MM.1S (cell line): ENCODE data around the gene NFATC4.

Experiments used
- DNase-seq: peaks from one replicate; pipeline ENCODE4 v3.0.0-alpha.2; 2015
- H2AFZ ChIP-seq: fragments of 300-600 bp; sonication (generic); 2 replicates; pipeline ENCODE4 v1.6.0; 2016; ENCODE audit warnings: antibody characterized with exemption, low read length
- H3F3A ChIP-seq: fragments of 300-600 bp; sonication (generic); 2 replicates; pipeline ENCODE4 v1.6.1; 2016; ENCODE audit warnings: mild to moderate bottlenecking, antibody characterized with exemption, low read length, moderate library complexity, mixed read lengths; ENCODE audit not compliant: insufficient read depth
- H3K27ac ChIP-seq: fragments of 300-600 bp; sonication (generic); 2 replicates; pipeline ENCODE4 v1.5.1; 2016; ENCODE audit warnings: mild to moderate bottlenecking, low read length
- H3K27me3 ChIP-seq: fragments of 300-600 bp; sonication (generic); replicated peaks from 2 replicates; pipeline ENCODE4 v1.6.0; 2016; ENCODE audit warnings: low read length; ENCODE audit not compliant: insufficient read depth
- H3K36me3 ChIP-seq: fragments of 300-600 bp; sonication (generic); replicated peaks from 2 replicates; pipeline ENCODE4 v1.6.1; 2016; ENCODE audit warnings: mild to moderate bottlenecking, low read length, mixed read lengths; ENCODE audit not compliant: insufficient read depth
- H3K4me1 ChIP-seq: fragments of 300-600 bp; sonication (generic); 2 replicates; pipeline ENCODE4 v1.6.1; 2016; ENCODE audit warnings: low read length, mixed read lengths
- H3K4me2 ChIP-seq: fragments of 300-600 bp; sonication (generic); 2 replicates; pipeline ENCODE4 v1.6.0; 2016; ENCODE audit warnings: low read depth, low read length
- H3K4me3 ChIP-seq: fragments of 300-600 bp; sonication (generic); 2 replicates; pipeline ENCODE4 v1.5.1; 2016; ENCODE audit warnings: low read length, mixed read lengths
- H3K79me2 ChIP-seq: fragments of 300-600 bp; sonication (generic); 2 replicates; pipeline ENCODE4 v1.6.1; 2016; ENCODE audit warnings: mixed run types, low read length, mixed read lengths
- H3K9ac ChIP-seq: fragments of 300-600 bp; sonication (generic); 2 replicates; pipeline ENCODE4 v1.6.1; 2016; ENCODE audit warnings: low read length, mixed read lengths
- H3K9me2 ChIP-seq: fragments of 300-600 bp; sonication (generic); replicated peaks from 2 replicates; pipeline ENCODE4 v1.6.1; 2016; ENCODE audit warnings: mild to moderate bottlenecking, low read length, mixed read lengths; ENCODE audit not compliant: insufficient read depth
- H3K9me3 ChIP-seq: fragments of 300-600 bp; sonication (generic); replicated peaks from 2 replicates; pipeline ENCODE4 v1.6.1; 2016; ENCODE audit warnings: mild to moderate bottlenecking, low read length, mixed read lengths; ENCODE audit not compliant: insufficient read depth
- H4K20me1 ChIP-seq: fragments of 300-600 bp; sonication (generic); 2 replicates; pipeline ENCODE4 v1.6.1; 2016; ENCODE audit warnings: mild to moderate bottlenecking, low read length, moderate library complexity, mixed read lengths; ENCODE audit not compliant: insufficient read depth
- EZH2 ChIP-seq: fragments of 300-600 bp; sonication (generic); optimal IDR thresholded peaks from 2 replicates; pipeline ENCODE3; 2017; ENCODE audit warnings: low read depth, mild to moderate bottlenecking, antibody characterized with exemption, low read length, mixed read lengths
- EZH2phosphoT487 ChIP-seq: fragments of 300-600 bp; sonication (generic); IDR thresholded peaks from 2 replicates; pipeline ENCODE4 v1.6.1; 2018; ENCODE audit warnings: antibody characterized with exemption, low read length
- TF ChIP-seq, protein P1 (sequence below): fragments of 300-600 bp; sonication (generic); IDR thresholded peaks from 2 replicates; pipeline ENCODE4 v1.5.1; 2016; ENCODE audit warnings: antibody characterized with exemption, low read length, mixed read lengths

Gene NFATC4

DNA sequence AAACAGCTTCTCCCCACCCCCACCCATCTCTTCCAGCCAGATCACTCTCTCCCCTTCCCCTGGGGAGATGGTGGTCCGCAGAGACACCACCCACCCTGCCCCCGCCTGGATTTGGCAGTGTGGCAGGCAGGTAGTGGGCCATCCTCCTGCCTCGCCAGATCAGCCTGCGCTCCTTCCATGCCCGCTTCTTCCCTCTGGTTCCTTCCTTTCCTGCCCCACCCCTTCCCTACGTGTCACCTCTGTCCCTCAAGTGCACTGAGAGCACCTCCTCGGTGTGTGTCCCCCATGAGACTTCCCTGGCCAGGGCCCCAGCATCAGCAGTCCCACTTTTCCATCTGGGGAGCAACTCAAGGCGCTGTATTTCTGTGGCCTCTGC, 31.5 kb downstream of the NFATC4 start:
- no peaks in the 10 kb centered on the region for H3K27me3 ChIP-seq
- no peaks in the 10 kb centered on the region for H4K20me1 ChIP-seq
- H2AFZ ChIP-seq: no peak overlapping the region
- no peaks in the 10 kb centered on the region for H3K9me3 ChIP-seq
- DNase-seq: no peak
- no peaks in the 10 kb centered on the region for H3K4me1 ChIP-seq
- no peak overlapping the region for H3K27ac ChIP-seq
- H3F3A ChIP-seq: no peaks in the 10 kb centered on the region
- no peak overlapping the region for H3K4me2 ChIP-seq
- TF ChIP-seq EZH2 (no peak), EZH2phosphoT487 (no peak)
- TF ChIP-seq, protein P1, sequence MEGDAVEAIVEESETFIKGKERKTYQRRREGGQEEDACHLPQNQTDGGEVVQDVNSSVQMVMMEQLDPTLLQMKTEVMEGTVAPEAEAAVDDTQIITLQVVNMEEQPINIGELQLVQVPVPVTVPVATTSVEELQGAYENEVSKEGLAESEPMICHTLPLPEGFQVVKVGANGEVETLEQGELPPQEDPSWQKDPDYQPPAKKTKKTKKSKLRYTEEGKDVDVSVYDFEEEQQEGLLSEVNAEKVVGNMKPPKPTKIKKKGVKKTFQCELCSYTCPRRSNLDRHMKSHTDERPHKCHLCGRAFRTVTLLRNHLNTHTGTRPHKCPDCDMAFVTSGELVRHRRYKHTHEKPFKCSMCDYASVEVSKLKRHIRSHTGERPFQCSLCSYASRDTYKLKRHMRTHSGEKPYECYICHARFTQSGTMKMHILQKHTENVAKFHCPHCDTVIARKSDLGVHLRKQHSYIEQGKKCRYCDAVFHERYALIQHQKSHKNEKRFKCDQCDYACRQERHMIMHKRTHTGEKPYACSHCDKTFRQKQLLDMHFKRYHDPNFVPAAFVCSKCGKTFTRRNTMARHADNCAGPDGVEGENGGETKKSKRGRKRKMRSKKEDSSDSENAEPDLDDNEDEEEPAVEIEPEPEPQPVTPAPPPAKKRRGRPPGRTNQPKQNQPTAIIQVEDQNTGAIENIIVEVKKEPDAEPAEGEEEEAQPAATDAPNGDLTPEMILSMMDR: no peak
- H3K4me3 ChIP-seq: no peak overlapping the region
- H3K9me2 ChIP-seq: no peaks in the 10 kb centered on the region
- H3K79me2 ChIP-seq: no peaks in the 10 kb centered on the region
- H3K36me3 ChIP-seq: no peaks in the 10 kb centered on the region
- H3K9ac ChIP-seq: no peak overlapping the region

DNA sequence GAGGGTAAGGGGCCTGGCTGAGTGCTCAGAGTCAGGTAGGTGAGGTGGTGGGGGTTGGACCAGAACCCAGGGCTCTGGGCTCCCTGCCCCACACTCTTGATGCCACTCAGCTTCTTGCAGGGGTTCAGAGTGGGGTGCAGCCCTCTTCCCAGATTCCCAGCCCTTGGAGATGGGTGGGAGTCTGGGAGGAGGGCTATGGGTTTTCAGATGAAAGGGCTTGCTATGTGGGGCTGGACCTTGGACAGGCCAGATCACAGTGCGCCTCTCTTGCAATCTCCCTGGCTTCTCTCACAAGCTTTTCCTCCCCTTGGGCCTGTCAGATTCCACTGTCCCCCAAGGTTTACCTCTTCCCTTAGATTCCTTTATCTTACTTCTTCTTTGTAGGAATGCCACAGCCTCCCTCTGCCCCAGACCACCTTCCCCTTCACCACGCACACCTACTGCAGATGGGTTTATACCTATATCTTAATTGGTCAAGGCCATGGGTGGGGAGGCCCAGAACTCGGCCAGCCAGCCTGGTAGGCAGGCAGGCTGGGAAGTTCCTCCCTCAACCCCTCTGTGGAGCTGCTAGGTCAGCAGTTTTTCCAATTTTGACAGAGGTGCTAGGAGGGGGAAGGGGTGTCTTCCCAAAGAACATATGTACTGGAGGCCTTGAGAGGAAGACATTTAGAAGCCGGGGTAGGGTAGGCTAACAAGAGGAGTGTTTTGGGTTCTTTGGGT, 32.2 kb downstream of the NFATC4 start:
- Histone ChIP-seq H3K4me2 (no peak overlapping the region), H3K9me2 (no peaks in the 10 kb centered on the region), H3F3A (no peaks in the 10 kb centered on the region), H3K4me3 (no peak overlapping the region), H3K9ac (no peak overlapping the region), H3K27me3 (no peaks in the 10 kb centered on the region), H3K9me3 (no peaks in the 10 kb centered on the region), H3K36me3 (no peaks in the 10 kb centered on the region), H3K79me2 (no peaks in the 10 kb centered on the region), H4K20me1 (no peaks in the 10 kb centered on the region), H3K27ac (no peak overlapping the region), H2AFZ (no peak overlapping the region), H3K4me1 (no peaks in the 10 kb centered on the region)
- TF ChIP-seq EZH2phosphoT487: no peak
- TF ChIP-seq, protein P1: no peak
- no peak for TF ChIP-seq EZH2
- no peak for DNase-seq

GRCh38 chr14:24401810-24402702, 34.1 kb downstream of the NFATC4 start:
- no peak for DNase-seq
- Histone ChIP-seq H3F3A (no peaks in the 10 kb centered on the region), H3K36me3 (no peaks in the 10 kb centered on the region), H3K9ac (no peak overlapping the region), H3K79me2 (no peaks in the 10 kb centered on the region), H4K20me1 (no peaks in the 10 kb centered on the region), H2AFZ (no peak overlapping the region), H3K4me3 (no peak overlapping the region), H3K27ac (no peak overlapping the region), H3K9me2 (no peaks in the 10 kb centered on the region), H3K9me3 (no peaks in the 10 kb centered on the region), H3K4me1 (no peaks in the 10 kb centered on the region), H3K4me2 (no peak overlapping the region), H3K27me3 (no peaks in the 10 kb centered on the region)
- TF ChIP-seq EZH2 (no peak), EZH2phosphoT487 (no peak)
- TF ChIP-seq, protein P1: no peak
